K562 (cell line): ENCODE results near the gene REG3A. TPM values are rescaled to one million over a fixed set of nuclear protein-coding genes. Genes with fewer than 3 reads are reported as not detected.

ENCODE experiments used
- ATAC-seq: fragments of 200-7000 bp; cut with Tn5 transposase; 3 replicates; pipeline ENCODE4 v1.9.1; 2020; ENCODE audit warnings: moderate library complexity
- BruUV-seq: library from RNA; stranded (reverse); fragments of 400-500 nt; replicated peaks from 2 replicates; lab custom pipeline; 2021; lab: Mats Ljungman, UMichigan
- CTCF ChIA-PET: fragments of 300-600 bp; formaldehyde crosslinking; extraction: SDS; loops from one replicate; lab custom pipeline; 2021; ENCODE audit warnings: low intra/inter-chr PET ratio; lab: Yijun Ruan, JAX
- POLR2A ChIA-PET: fragments of 300-600, 350-650 bp; sonication (Branson Sonifier 250); formaldehyde crosslinking; extraction: SDS; loops from one replicate; lab custom pipeline; 2021; ENCODE audit warnings: antibody characterized with exemption, inconsistent platforms; lab: Yijun Ruan, JAX
- DNase-seq, 4 experiments: peaks; one replicate each; pipeline versions ENCODE4 v3.0.0 to v3.0.0-alpha.2; 2011 to 2018; ENCODE audit warnings: low spot score in 3 of 4, mixed read lengths in 3 of 4; ENCODE audit errors: extremely low read depth in 1 of 4
- FAIRE-seq: peaks from 2 replicates; lab custom pipeline; 2011; peaks lifted over from hg19 to GRCh38; lab: Jason Lieb, UNC
- H2AFZ ChIP-seq: 2 replicates; pipeline ENCODE4 v1.6.0; 2011; ENCODE audit warnings: low read depth, low read length, control low read depth, inconsistent platforms
- H3K27ac ChIP-seq: fragments of 200-600 bp; 3 replicates; pipeline ENCODE4 v1.8.0; 2011; ENCODE audit warnings: low read depth, mild to moderate bottlenecking, control low read depth, inconsistent platforms, low read length, moderate library complexity, mixed read lengths; ENCODE audit errors: extremely low read depth
- H3K27me3 ChIP-seq, 2 experiments: fragments of 300-600 bp in 1 of 2; 2 replicates in 1 of 2; 3 replicates in 1 of 2; pipeline versions ENCODE4 v1.6.0 to v1.8.0; 2011; ENCODE audit warnings: inconsistent platforms in 2 of 2, low read length in 2 of 2, mild to moderate bottlenecking in 1 of 2, mixed read lengths in 1 of 2, moderate library complexity in 1 of 2; ENCODE audit not compliant: control insufficient read depth in 2 of 2, insufficient read depth in 2 of 2
- H3K36me3 ChIP-seq: fragments of 300-600 bp; 3 replicates; pipeline ENCODE4 v1.8.0; 2011; ENCODE audit warnings: mild to moderate bottlenecking, low read length, inconsistent platforms; ENCODE audit not compliant: control insufficient read depth, insufficient read depth
- H3K4me1 ChIP-seq, 2 experiments: fragments of 200-600 bp in 1 of 2; replicated peaks in 1 of 2; 2 replicates in 1 of 2; 3 replicates in 1 of 2; pipeline versions ENCODE4 v1.5.1 to v1.8.0; 2011; ENCODE audit warnings: inconsistent platforms in 2 of 2, low read length in 2 of 2, mild to moderate bottlenecking in 1 of 2, mixed read lengths in 1 of 2, moderate library complexity in 1 of 2; ENCODE audit not compliant: control insufficient read depth in 2 of 2, insufficient read depth in 2 of 2
- H3K4me2 ChIP-seq: 2 replicates; pipeline ENCODE4 v1.6.1; 2011; ENCODE audit warnings: low read length, control low read depth, inconsistent platforms, mixed read lengths; ENCODE audit not compliant: insufficient read depth
- H3K4me3 ChIP-seq: fragments of 200-600 bp; sonication (generic), shearing (Covaris generic); 2 replicates; pipeline ENCODE4 v1.5.1; 2016; ENCODE audit warnings: control low read depth, inconsistent platforms
- H3K79me2 ChIP-seq: fragments of 200-600 bp; 3 replicates; pipeline ENCODE4 v1.8.0; 2011; ENCODE audit warnings: low read length, inconsistent platforms; ENCODE audit not compliant: control insufficient read depth, insufficient read depth
- H3K9ac ChIP-seq, 2 experiments: 2 replicates each; pipeline versions ENCODE4 v1.6.0 to v1.6.1; 2011; ENCODE audit warnings: low read depth in 2 of 2, low read length in 2 of 2, control low read depth in 1 of 2, inconsistent platforms in 1 of 2, mild to moderate bottlenecking in 1 of 2, mixed read lengths in 1 of 2; ENCODE audit not compliant: insufficient read depth in 1 of 2
- H3K9me1 ChIP-seq: one replicate; pipeline ENCODE4 v1.6.0; 2011; ENCODE audit warnings: inconsistent platforms, mild to moderate bottlenecking, low read length, moderate library complexity; ENCODE audit not compliant: control insufficient read depth, insufficient read depth
- H3K9me3 ChIP-seq: replicated peaks from 2 replicates; pipeline ENCODE4 v1.5.1; 2011; ENCODE audit warnings: low read depth, low read length, inconsistent platforms; ENCODE audit not compliant: control insufficient read depth, insufficient read depth
- H4K20me1 ChIP-seq: replicated peaks from 2 replicates; pipeline ENCODE4 v1.6.1; 2011; ENCODE audit warnings: low read length, inconsistent platforms, mixed read lengths; ENCODE audit not compliant: control insufficient read depth, insufficient read depth
- KAT8 ChIP-seq: fragments of 450-650 bp; IDR thresholded peaks from 2 replicates; pipeline ENCODE4 v1.6.1; 2016; ENCODE audit warnings: low read depth, mild to moderate bottlenecking
- MAFK ChIP-seq: IDR thresholded peaks from 2 replicates; pipeline ENCODE4 v1.6.1; 2011; ENCODE audit warnings: low read length, improper control_type of control experiment
- MCM7 ChIP-seq, 2 experiments: fragments of 450-650 bp; IDR thresholded peaks; 2 replicates each; pipeline ENCODE4 v1.6.1; 2016 to 2018
- MECOM ChIP-seq: fragments of 250-450 bp; sonication (Bioruptor Pico); IDR thresholded peaks from 2 replicates; pipeline ENCODE4 v1.8.0; 2022; ENCODE audit warnings: inconsistent platforms
- NONO ChIP-seq, 2 experiments: fragments of 200-400 bp in 1 of 2; fragments of 450-650 bp in 1 of 2; formaldehyde crosslinking in 1 of 2; IDR thresholded peaks; 2 replicates each; pipeline ENCODE4 v1.6.1; 2017; ENCODE audit warnings: low read depth in 2 of 2, mild to moderate bottlenecking in 2 of 2, moderate library complexity in 2 of 2, low read length in 1 of 2
- SMAD2 ChIP-seq: fragments of 150-350 bp; IDR thresholded peaks from 2 replicates; pipeline ENCODE4 v1.6.1; 2014; ENCODE audit warnings: low read depth, mild to moderate bottlenecking, low read length
- USF1 ChIP-seq: sonication (generic); formaldehyde crosslinking; IDR thresholded peaks from 2 replicates; pipeline ENCODE4 v1.9.0; 2022; ENCODE audit warnings: mild to moderate bottlenecking, missing genetic modification reagents
- ZBTB43 ChIP-seq: sonication (generic); formaldehyde crosslinking; IDR thresholded peaks from 2 replicates; pipeline ENCODE4 v1.8.0; 2023; ENCODE audit warnings: mild to moderate bottlenecking, missing genetic modification reagents
- ZFP1 ChIP-seq: fragments of 450-650 bp; formaldehyde crosslinking; IDR thresholded peaks from 2 replicates; pipeline ENCODE4 v1.4.0; 2020; ENCODE audit warnings: mild to moderate bottlenecking, mixed read lengths
- ZNF316 ChIP-seq: fragments of 450-650 bp; IDR thresholded peaks from 2 replicates; pipeline ENCODE4 v1.6.1; 2016
- ZNF384 ChIP-seq: IDR thresholded peaks from 2 replicates; pipeline ENCODE4 v1.6.1; 2012; ENCODE audit warnings: low read depth, low read length, improper control_type of control experiment
- ZNF449 ChIP-seq: fragments of 250-450 bp; sonication (Bioruptor Pico); IDR thresholded peaks from 2 replicates; pipeline ENCODE4 v1.8.0; 2022; ENCODE audit warnings: moderate library complexity, mild to moderate bottlenecking, inconsistent platforms
- ZNF518B ChIP-seq: fragments of 250-450 bp; sonication (Bioruptor Pico); IDR thresholded peaks from 2 replicates; pipeline ENCODE4 v1.5.0; 2021; ENCODE audit warnings: mild to moderate bottlenecking, moderate library complexity
- WGBS: fragments of 100-300 bp; shearing (Covaris generic); methylation state at CpG from one replicate; pipeline ENCODE4 v1.1.6; 2016; ENCODE audit warnings: low coverage, mixed read lengths; ENCODE audit not compliant: insufficient coverage; ENCODE audit errors: missing lambda C conversion rate; 5-methylcytosine and 5-hydroxymethylcytosine counted together
- in situ Hi-C: fragments of 300-500 bp; cut with MboI; formaldehyde crosslinking; loops from 4 replicates; pipeline ENCODE4 v1.15.0; 2018; ENCODE audit warnings: inconsistent platforms, mixed read lengths
- intact Hi-C: fragments of 100-400 bp; cut with micrococcal nuclease; formaldehyde crosslinking; loops from 2 replicates; pipeline ENCODE4 v1.14.2; 2022
- polyA plus RNA-seq, 8 experiments: library from polyadenylated mRNA; depleted of rRNA in 4 of 8; stranded (reverse) in 5 of 8; unstranded in 3 of 8; fragments of >200 nt; fragmentation: Nextera tagmentation in 2 of 8; fragmentation: Illumina TruSeq in 1 of 8; extraction: Ambion mirVana in 2 of 8; extraction: Trizol in 1 of 8; gene quantifications; 2 replicates each; pipeline versions ENCODE4 v1.2.1 to v1.2.3, GENCODE V29; 2011 to 2014; ENCODE audit warnings: inconsistent platforms in 1 of 8, missing spikeins in 1 of 8
- total RNA-seq, 7 experiments: library from RNA; depleted of rRNA in 6 of 7; stranded (reverse); fragments of >200 nt in 6 of 7; fragmentation: Illumina TruSeq in 2 of 7; extraction: Trizol in 2 of 7; gene quantifications; 2 replicates each; pipeline versions ENCODE4 v1.2.1 to v1.2.3, GENCODE V29; 2011 to 2021; ENCODE audit warnings: low replicate concordance in 1 of 7

Gene REG3A
- total and polyA plus RNA-seq, 9 of the 15 experiments (the other 6 are each of a cell fraction or from before 2014, with no cell fraction given) = not detected

GRCh38 chr2:79171348-79171958, 11.9 kb upstream of the REG3A start:
- POLR2A ChIA-PET = no interaction called here
- no peak overlapping the region for H3K4me3 ChIP-seq
- no peaks in the 10 kb centered on the region for H3K9me3 ChIP-seq
- H3K9me1 ChIP-seq = no peaks in the 10 kb centered on the region
- FAIRE-seq (no peak), ATAC-seq (no peak), DNase-seq (no peak)
- H2AFZ ChIP-seq = no peak overlapping the region
- in situ Hi-C loops (no loop called here), intact Hi-C loops (no loop called here)
- no peak for TF ChIP-seq ZBTB43 (CRISPR knock-in tag)
- TF ChIP-seq ZNF518B (CRISPR knock-in tag) = no peak
- TF ChIP-seq USF1 (CRISPR knock-in tag) = no peak
- TF ChIP-seq NONO (IDR thresholded peaks at IDR 0.05; ENCODE audit: low read depth in 2 of 2, low read length in 1 of 2) = no peak
- no peak for TF ChIP-seq ZNF449 (CRISPR knock-in tag)
- TF ChIP-seq ZNF384 = no peak
- TF ChIP-seq ZNF316 = peak; percentile 31
- no peak for TF ChIP-seq KAT8
- no peak for TF ChIP-seq MCM7 (IDR thresholded peaks at IDR 0.05)
- TF ChIP-seq MAFK = peak; percentile 31
- no peak for TF ChIP-seq MECOM
- no peak for TF ChIP-seq SMAD2
- TF ChIP-seq ZFP1 (CRISPR knock-in tag) = no peak
- H4K20me1 ChIP-seq = no peaks in the 10 kb centered on the region
- no peaks in the 10 kb centered on the region for H3K4me1 ChIP-seq
- BruUV-seq = no TSS peak
- H3K27ac ChIP-seq = no peak overlapping the region
- no peak overlapping the region for H3K9ac ChIP-seq
- H3K27me3 ChIP-seq = no peaks in the 10 kb centered on the region
- WGBS = 4% methylated on average over 2 of the region's 2 CpGs
- CTCF ChIA-PET = no interaction called here
- H3K4me2 ChIP-seq = no peak overlapping the region
- H3K79me2 ChIP-seq = no peaks in the 10 kb centered on the region
- H3K36me3 ChIP-seq = no peaks in the 10 kb centered on the region
